ENCODE measurements around the gene SGF29.

Gene SGF29

DNA sequence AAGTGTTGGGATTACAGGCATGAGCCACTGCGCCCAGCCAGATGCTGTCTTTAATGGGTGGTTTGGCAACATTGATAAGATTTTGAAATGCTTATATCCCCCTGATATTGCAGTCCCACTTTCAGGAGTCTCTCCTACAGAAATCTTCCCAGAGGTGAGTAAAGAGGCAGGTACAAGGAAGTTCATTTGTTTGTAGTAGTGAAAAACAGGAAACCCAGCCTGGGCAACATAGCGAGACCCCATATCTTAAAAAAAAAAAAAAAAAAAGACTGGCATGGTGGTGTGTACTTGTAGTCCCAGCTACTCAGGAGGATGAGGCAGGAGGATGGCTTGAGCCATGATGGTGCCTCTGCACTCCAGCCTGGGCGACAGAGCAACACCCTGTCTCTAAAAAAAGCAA lies 8.7 kb upstream of the SGF29 start:
- TF ChIP-seq TCF12 (IDR thresholded peaks at IDR 0.05; ENCODE audit: low read depth): no peak
- TF ChIP-seq, protein P1, sequence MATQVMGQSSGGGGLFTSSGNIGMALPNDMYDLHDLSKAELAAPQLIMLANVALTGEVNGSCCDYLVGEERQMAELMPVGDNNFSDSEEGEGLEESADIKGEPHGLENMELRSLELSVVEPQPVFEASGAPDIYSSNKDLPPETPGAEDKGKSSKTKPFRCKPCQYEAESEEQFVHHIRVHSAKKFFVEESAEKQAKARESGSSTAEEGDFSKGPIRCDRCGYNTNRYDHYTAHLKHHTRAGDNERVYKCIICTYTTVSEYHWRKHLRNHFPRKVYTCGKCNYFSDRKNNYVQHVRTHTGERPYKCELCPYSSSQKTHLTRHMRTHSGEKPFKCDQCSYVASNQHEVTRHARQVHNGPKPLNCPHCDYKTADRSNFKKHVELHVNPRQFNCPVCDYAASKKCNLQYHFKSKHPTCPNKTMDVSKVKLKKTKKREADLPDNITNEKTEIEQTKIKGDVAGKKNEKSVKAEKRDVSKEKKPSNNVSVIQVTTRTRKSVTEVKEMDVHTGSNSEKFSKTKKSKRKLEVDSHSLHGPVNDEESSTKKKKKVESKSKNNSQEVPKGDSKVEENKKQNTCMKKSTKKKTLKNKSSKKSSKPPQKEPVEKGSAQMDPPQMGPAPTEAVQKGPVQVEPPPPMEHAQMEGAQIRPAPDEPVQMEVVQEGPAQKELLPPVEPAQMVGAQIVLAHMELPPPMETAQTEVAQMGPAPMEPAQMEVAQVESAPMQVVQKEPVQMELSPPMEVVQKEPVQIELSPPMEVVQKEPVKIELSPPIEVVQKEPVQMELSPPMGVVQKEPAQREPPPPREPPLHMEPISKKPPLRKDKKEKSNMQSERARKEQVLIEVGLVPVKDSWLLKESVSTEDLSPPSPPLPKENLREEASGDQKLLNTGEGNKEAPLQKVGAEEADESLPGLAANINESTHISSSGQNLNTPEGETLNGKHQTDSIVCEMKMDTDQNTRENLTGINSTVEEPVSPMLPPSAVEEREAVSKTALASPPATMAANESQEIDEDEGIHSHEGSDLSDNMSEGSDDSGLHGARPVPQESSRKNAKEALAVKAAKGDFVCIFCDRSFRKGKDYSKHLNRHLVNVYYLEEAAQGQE (IDR thresholded peaks at IDR 0.05; ENCODE audit: low read depth): no peak
- TF ChIP-seq RAD21 (IDR thresholded peaks at IDR 0.05; ENCODE audit: low read depth): no peak
- TF ChIP-seq TAF1 (IDR thresholded peaks at IDR 0.05; ENCODE audit: low read depth): no peak
- TF ChIP-seq ZBTB7A (IDR thresholded peaks at IDR 0.05; ENCODE audit: low read depth): no peak
- no peak for TF ChIP-seq YY1 (IDR thresholded peaks at IDR 0.05; ENCODE audit: low read depth)
- TF ChIP-seq CREB1 (IDR thresholded peaks at IDR 0.05; ENCODE audit: low read depth): no peak
- no peak for TF ChIP-seq EGR1 (IDR thresholded peaks at IDR 0.05)
- TF ChIP-seq, protein P2, sequence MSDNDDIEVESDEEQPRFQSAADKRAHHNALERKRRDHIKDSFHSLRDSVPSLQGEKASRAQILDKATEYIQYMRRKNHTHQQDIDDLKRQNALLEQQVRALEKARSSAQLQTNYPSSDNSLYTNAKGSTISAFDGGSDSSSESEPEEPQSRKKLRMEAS (IDR thresholded peaks at IDR 0.05): no peak
- TF ChIP-seq TEAD4 (IDR thresholded peaks at IDR 0.05): no peak
- TF ChIP-seq CEBPB (IDR thresholded peaks at IDR 0.05): no peak
- TF ChIP-seq EP300 (IDR thresholded peaks at IDR 0.05; ENCODE audit: borderline replicate concordance): no peak
- no peak for TF ChIP-seq FOXM1 (IDR thresholded peaks at IDR 0.05; ENCODE audit: borderline replicate concordance, low read depth)
- no peak for TF ChIP-seq NFIC (IDR thresholded peaks at IDR 0.05)
- no peak for TF ChIP-seq USF1 (IDR thresholded peaks at IDR 0.05)

DNA sequence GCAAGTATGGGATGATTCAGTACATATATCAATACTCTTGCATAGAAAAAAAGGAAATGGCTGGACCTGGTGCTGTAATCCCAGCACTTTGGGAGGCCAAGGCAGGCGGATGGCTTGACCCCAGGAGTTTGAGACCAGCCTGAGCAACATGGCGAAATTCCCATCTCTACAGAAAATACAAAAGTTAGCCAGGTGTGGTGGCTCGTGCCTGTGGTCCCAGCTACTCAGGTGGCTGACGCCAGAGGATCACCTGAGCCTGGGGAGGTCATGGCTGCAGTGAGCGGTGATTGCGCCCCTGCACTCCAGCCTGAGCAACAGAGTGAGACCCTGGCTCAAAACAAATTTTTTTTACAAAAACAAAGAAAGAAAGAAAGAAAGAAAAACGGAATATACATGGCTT lies 7.1 kb upstream of the SGF29 start:
- no peak for TF ChIP-seq RAD21 (IDR thresholded peaks at IDR 0.05; ENCODE audit: low read depth)
- TF ChIP-seq TAF1 (IDR thresholded peaks at IDR 0.05; ENCODE audit: low read depth): no peak
- TF ChIP-seq CREB1 (IDR thresholded peaks at IDR 0.05; ENCODE audit: low read depth): no peak
- no peak for TF ChIP-seq YY1 (IDR thresholded peaks at IDR 0.05; ENCODE audit: low read depth)
- TF ChIP-seq TCF12 (IDR thresholded peaks at IDR 0.05; ENCODE audit: low read depth): no peak
- TF ChIP-seq TEAD4 (IDR thresholded peaks at IDR 0.05): no peak
- TF ChIP-seq ZBTB7A (IDR thresholded peaks at IDR 0.05; ENCODE audit: low read depth): no peak

- no peak for TF ChIP-seq YY1 (IDR thresholded peaks at IDR 0.05; ENCODE audit: low read depth)
- no peak for TF ChIP-seq TCF12 (IDR thresholded peaks at IDR 0.05; ENCODE audit: low read depth)
- no peak for TF ChIP-seq EGR1 (IDR thresholded peaks at IDR 0.05)
- TF ChIP-seq CEBPB (IDR thresholded peaks at IDR 0.05): no peak
- TF ChIP-seq TAF1 (IDR thresholded peaks at IDR 0.05; ENCODE audit: low read depth): no peak
- no peak for TF ChIP-seq NFIC (IDR thresholded peaks at IDR 0.05)
- no peak for TF ChIP-seq TEAD4 (IDR thresholded peaks at IDR 0.05)
- no peak for TF ChIP-seq EP300 (IDR thresholded peaks at IDR 0.05; ENCODE audit: borderline replicate concordance)
- TF ChIP-seq CREB1 (IDR thresholded peaks at IDR 0.05; ENCODE audit: low read depth): no peak
- TF ChIP-seq, protein P1 (IDR thresholded peaks at IDR 0.05; ENCODE audit: low read depth): no peak
- no peak for TF ChIP-seq ZBTB7A (IDR thresholded peaks at IDR 0.05; ENCODE audit: low read depth)
- TF ChIP-seq RAD21 (IDR thresholded peaks at IDR 0.05; ENCODE audit: low read depth): no peak
These were observed 5.4 kb upstream of the SGF29 start for GRCh38 chr16:28548306-28548802.

GRCh38 chr16:28549301-28549899 lies 4.3 kb upstream of the SGF29 start:
- peak; percentile 85 for TF ChIP-seq RAD21 (IDR thresholded peaks at IDR 0.05; ENCODE audit: low read depth)
- TF ChIP-seq ZBTB7A (IDR thresholded peaks at IDR 0.05; ENCODE audit: low read depth): no peak

DNA sequence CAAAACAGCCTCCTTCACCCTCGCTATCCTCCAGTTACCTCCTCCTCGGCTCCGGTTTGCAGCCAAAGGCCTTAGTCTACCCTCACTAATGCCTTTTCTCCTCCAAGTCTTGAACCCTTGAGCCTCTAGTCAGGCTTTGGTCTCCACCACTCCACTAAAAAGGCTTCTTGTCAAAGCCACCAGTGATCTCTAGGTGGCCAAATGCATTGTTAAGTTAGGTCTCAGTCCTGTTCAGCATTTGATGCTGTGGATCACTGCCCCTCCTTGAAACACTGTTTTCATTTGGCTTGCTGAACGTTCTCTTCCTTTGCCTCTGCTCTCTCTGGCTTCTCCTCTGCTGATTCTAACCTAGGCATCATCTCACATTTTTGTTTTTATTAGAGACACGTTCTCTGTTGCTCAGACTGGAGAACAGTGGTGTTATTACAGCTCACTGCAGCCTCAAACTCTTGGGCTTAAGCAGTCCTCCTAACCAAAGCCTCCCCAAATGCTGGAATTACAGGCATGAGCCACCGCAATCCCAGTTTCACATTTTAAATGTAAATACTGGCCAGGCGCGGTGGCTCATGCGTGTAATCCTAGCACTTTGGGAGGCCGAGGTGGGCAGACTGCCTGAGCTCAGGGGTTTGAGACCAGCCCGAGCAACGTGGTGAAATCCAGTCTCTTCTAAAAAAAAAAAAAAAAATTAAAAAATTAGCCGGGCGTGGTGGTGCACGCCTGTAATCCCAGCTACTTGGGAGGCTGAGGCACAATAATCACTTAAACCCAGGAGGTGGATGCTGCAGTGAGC lies 1.1 kb downstream of the SGF29 start:
- TF ChIP-seq TCF12 (IDR thresholded peaks at IDR 0.05; ENCODE audit: low read depth) (no peak), CREB1 (IDR thresholded peaks at IDR 0.05; ENCODE audit: low read depth) (no peak), FOXM1 (IDR thresholded peaks at IDR 0.05; ENCODE audit: borderline replicate concordance, low read depth) (no peak), YY1 (IDR thresholded peaks at IDR 0.05; ENCODE audit: low read depth) (no peak)

DNA sequence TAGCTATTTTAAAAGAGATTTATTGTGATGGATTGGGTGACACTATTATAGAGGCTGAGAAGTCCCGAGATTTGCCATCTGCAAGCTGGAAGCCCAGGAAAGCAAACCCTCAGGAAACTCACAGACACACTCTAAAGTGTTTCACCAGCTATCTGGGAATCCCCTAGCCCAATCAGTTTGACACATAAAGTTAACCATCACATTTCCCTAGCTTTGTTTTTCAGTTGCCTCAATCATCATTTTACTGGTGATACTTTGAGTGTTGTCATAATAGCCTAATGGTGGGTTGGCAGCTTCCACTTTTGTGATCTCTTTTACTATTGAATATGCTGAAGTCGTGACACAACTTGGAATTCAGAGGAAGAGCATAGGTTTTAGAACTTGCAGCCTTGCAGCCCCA lies 1.8 kb downstream of the SGF29 start:
- TF ChIP-seq TCF12 (IDR thresholded peaks at IDR 0.05; ENCODE audit: low read depth) (no peak), EP300 (IDR thresholded peaks at IDR 0.05; ENCODE audit: borderline replicate concordance) (no peak), RAD21 (IDR thresholded peaks at IDR 0.05; ENCODE audit: low read depth) (no peak), TEAD4 (IDR thresholded peaks at IDR 0.05) (no peak), CREB1 (IDR thresholded peaks at IDR 0.05; ENCODE audit: low read depth) (no peak), EGR1 (IDR thresholded peaks at IDR 0.05) (no peak)
